Activated T-helper 2 cell treated with anti-CD3 and anti-CD28 coated beads, Interferon-gamma antibody, Interleukin-2, Interleukin-4, amounts not matched to agents 10 μg/mL and 5 μg/mL and 100 μg/mL, durations not matched to agents 14 hours and 24 hours and 36 hours (primary cell): ENCODE results near the gene CCL27. TPM values are rescaled to one million over a fixed set of nuclear protein-coding genes. Genes with fewer than 3 reads are reported as not detected.

Experiments used
- DNase-seq: peaks from one replicate; pipeline ENCODE4 v3.0.0; 2021; ENCODE audit warnings: low spot score
- H3K27ac Mint-ChIP-seq: one replicate; pipeline ENCODE4 v1.8.0; 2021; ENCODE audit warnings: mixed read lengths
- H3K27me3 Mint-ChIP-seq: one replicate; pipeline ENCODE4 v1.8.0; 2021; ENCODE audit warnings: low read depth, mixed read lengths
- H3K36me3 Mint-ChIP-seq: one replicate; pipeline ENCODE4 v1.8.0; 2021; ENCODE audit warnings: low read depth, mixed read lengths
- H3K4me1 Mint-ChIP-seq: one replicate; pipeline ENCODE4 v1.8.0; 2021; ENCODE audit warnings: low read depth, mixed read lengths
- H3K4me3 Mint-ChIP-seq: one replicate; pipeline ENCODE4 v1.8.0; 2021; ENCODE audit warnings: low read depth, mild to moderate bottlenecking, moderate library complexity, mixed read lengths
- H3K9me3 Mint-ChIP-seq: one replicate; pipeline ENCODE4 v1.8.0; 2021; ENCODE audit warnings: mixed read lengths
- intact Hi-C: fragments of 100-400 bp; cut with micrococcal nuclease; formaldehyde crosslinking; loops from one replicate; pipeline ENCODE4 v1.15.1; 2023
- total RNA-seq: library from RNA; stranded (reverse); gene quantifications from 2 replicates; pipeline ENCODE4 v1.2.3, GENCODE V29; 2022

Gene CCL27, protein sequence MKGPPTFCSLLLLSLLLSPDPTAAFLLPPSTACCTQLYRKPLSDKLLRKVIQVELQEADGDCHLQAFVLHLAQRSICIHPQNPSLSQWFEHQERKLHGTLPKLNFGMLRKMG
- 0.25 and 0.55 TPM in 2 replicates for total RNA-seq

DNA sequence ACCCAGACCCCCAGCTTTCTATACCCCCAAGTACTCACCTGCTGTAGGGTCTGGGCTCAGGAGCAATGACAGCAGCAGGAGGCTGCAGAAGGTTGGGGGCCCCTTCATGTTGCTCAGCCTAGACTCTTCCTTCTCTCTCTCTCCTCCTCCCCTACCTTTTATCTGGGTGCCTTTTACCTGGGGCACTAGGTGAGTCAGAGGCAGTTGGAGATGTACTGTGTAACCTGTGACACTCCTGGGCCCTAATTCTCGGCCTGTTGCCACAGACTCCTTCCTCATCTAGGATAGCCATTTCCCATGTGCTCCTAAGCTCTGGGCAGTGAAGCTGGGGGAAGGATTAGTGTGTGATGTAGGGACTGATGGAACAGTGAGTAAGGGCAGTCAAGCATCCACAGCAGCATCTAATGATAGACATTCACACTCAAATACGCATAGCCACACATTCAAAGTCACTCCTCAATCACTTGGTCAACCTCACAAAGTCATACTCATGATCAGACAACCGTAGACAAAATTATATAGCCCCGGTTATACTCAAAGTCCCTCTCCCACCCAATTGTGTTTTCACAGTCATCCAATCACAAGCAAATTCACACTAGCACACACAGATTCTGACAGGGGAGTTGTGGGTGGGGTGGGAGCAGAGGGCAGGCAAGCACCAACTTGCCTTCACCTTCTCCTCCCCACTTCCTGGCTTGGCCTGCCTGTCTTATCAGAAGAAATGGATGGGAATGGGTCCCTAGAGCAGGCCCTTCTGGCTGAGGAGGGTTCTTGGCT, at the start of gene CCL27:
Gene CCL27 (minus strand): TSS at position 132 of the 777 bp plus-strand sequence. CDS start 24 bp downstream, at position 108.
- Mint-ChIP-seq H3K9me3 (no peaks in the 10 kb centered on the region), H3K4me3 (peak within 1 kb of the TSS; percentile 31), H3K27me3 (no peaks in the 10 kb centered on the region), H3K4me1 (peaks cover 34% of the 10 kb centered on the region), H3K27ac (peak within 1 kb of the TSS; percentile 77), H3K36me3 (peaks cover 19% of the 10 kb centered on the region)
- DNase-seq: no peak
- intact Hi-C loops: no loop called here

DNA sequence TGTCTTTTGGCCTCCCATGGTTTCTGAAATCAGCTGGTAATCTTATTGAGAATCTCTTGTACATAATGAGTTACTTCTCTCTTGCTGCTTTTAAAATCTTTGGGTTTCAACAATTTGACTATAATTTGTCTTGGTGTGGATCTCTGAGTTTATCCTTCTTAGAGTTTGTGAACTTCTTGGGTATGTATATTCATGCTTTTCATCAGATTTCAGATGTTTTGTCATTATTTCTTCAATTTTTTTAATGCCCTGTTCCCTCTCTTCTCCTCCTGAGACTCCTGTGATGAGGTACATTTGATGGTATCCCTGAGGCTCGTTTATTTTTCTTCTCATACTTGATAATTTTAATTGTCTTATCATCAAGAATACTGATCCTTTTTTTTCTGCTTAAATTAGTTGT, 49.7 kb upstream of the CCL27 start:
- peaks cover 16% of the 10 kb centered on the region for H3K27me3 Mint-ChIP-seq
- DNase-seq: no peak
- intact Hi-C loops: no loop called here
- H3K36me3 Mint-ChIP-seq: no peaks in the 10 kb centered on the region
- H3K4me3 Mint-ChIP-seq: no peak overlapping the region
- H3K9me3 Mint-ChIP-seq: no peaks in the 10 kb centered on the region
- no peaks in the 10 kb centered on the region for H3K4me1 Mint-ChIP-seq
- no peak overlapping the region for H3K27ac Mint-ChIP-seq

DNA sequence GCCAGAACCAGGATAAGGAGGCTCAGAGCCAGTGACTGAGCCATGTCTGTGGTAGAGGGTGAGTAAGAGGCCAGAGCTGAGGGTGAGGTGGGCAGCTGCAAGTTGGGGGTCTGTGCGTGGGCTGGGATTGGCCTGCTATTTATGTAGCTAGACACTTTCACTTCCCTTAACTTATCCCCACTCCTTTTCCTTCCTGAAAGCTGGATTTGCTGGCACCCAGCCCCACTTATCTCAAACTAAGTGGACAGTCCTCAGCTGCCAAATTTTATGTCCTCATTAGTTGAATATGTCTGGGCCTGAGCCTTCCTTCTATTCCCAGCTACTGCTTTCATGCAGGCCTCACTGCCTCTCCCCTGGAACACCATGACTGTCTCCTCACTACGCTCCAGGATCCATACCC, 47.6 kb upstream of the CCL27 start, which contains the start of gene CCL21:
Gene CCL21 (minus strand): TSS at position 114 of the 400 bp plus-strand sequence. CDS start 70 bp downstream, at position 44.
- Mint-ChIP-seq H3K4me3 (no peak within 1 kb of the TSS), H3K9me3 (no peaks in the 10 kb centered on the region), H3K27me3 (peaks cover 16% of the 10 kb centered on the region), H3K27ac (no peak within 1 kb of the TSS), H3K36me3 (no peaks in the 10 kb centered on the region), H3K4me1 (no peaks in the 10 kb centered on the region)
- DNase-seq: no peak
- intact Hi-C loops: no loop called here

DNA sequence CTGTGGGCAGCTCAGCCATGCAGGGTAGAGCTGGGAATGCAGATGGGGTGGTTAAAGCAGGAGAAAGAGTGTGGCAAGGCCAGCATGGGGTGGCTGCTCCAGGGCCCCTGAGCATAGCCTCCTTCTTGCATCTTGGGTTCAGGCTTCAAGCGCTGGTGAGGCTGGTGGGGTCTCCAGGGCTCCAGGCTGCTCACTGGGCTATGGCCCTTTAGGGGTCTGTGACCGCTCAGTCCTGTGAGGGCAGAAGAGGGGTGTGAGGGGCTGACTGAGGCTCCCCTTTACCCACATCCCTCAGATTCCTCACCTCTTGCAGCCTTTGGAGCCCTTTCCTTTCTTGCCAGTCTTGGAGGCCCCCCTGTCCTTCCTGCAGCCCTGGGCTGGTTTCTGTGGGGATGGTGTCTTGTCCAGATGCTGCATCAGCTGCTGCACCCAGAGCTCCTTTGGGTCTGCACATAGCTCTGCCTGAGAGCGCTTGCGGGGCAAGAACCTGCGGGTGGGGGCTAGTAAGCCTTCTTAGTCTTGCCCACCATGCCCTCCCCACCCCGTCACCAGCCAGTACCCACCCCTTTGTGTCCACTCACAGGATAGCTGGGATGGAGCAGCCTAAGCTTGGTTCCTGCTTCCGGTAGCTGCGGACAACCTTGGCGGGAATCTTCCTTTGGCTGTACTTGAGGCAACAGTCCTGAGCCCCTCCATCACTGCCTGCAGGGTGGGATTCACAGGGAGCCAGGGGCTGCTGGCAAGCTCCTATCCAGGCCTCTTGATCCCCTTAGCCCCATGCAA, 46.9 kb upstream of the CCL27 start:
- no peaks in the 10 kb centered on the region for H3K9me3 Mint-ChIP-seq
- no peaks in the 10 kb centered on the region for H3K36me3 Mint-ChIP-seq
- H3K4me3 Mint-ChIP-seq: no peak overlapping the region
- no peaks in the 10 kb centered on the region for H3K4me1 Mint-ChIP-seq
- H3K27ac Mint-ChIP-seq: no peak overlapping the region
- intact Hi-C loops: no loop called here
- H3K27me3 Mint-ChIP-seq: peaks cover 16% of the 10 kb centered on the region
- DNase-seq: no peak

DNA sequence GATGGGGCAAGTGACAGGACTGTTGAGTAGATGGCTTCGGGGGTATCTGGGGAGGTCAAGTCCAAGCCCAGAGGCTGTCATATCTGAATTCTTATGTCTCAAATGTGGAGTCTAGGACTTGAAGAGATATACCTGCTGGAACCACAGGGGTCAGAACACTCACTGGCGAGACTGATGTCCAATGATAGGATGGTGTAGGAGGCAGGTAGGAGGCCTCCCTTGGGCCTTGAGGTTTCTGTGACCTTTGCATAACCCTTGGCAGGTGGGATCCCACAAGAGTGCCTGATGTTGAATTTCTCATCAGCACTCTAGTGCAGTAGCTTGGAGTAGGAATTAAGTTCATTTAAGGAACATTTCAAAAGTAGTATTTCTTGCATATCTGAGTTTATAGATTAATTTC, 44.7 kb upstream of the CCL27 start:
- no peak overlapping the region for H3K4me3 Mint-ChIP-seq
- no peaks in the 10 kb centered on the region for H3K4me1 Mint-ChIP-seq
- intact Hi-C loops: no loop called here
- DNase-seq: no peak
- no peak overlapping the region for H3K27ac Mint-ChIP-seq
- H3K27me3 Mint-ChIP-seq: peaks cover 5% of the 10 kb centered on the region
- H3K9me3 Mint-ChIP-seq: no peaks in the 10 kb centered on the region
- H3K36me3 Mint-ChIP-seq: no peaks in the 10 kb centered on the region

DNA sequence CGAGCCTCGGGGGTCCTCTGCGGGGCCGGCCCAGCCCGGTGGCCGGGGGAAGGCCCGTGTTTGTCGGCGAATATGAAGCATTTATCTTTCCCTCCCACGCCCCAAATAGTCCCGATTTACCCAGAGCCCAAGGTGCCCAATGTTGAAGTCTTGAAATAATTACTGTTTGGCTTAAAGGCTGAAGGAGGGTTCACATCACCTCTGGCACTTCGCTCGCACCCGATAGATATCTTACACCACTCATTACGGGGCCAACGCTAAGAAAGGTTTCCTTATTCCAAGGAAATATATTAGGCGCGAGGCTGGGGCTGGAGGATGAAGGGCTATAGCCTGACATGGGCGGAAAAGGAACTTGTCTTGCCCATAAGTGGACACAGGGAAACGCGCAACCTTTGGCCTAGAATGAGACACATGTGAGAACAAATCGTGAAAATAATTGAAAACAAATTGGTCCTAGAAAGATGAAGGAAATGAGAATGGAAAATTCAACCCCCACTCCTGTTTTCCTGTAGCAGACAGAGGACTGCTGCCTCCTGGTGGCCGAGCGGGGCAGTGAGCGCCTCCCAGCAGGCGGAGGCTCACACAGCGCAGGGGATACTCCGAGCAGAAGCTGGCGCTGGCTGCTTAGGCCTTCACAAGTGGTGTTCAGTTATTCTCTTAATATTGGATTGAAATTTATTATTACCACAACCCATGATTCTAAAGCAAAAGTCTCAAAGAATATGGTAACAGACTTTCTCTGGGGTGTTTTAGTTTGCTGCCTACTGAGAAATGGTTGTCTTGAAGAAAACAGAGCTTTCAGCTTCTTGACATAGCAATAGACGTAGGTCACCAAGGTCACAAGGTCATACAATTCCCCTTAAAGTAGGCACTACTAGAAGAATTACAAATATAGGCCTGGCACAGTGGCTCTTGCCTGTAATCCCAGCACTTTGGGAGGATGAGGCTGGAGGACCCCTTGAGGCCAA, 39.6 kb upstream of the CCL27 start:
- Mint-ChIP-seq H3K9me3 (no peaks in the 10 kb centered on the region), H3K4me3 (peak overlapping the region; percentile 79), H3K27me3 (peaks cover 19% of the 10 kb centered on the region), H3K36me3 (no peaks in the 10 kb centered on the region), H3K4me1 (peaks cover 5% of the 10 kb centered on the region), H3K27ac (peak overlapping the region; percentile 29)
- intact Hi-C loops: loop anchor here (1.0 kb wide), 3 partner anchors 38 to 394 kb away; partner anchors contain the start of gene PIGO
- DNase-seq: peak; percentile 69

DNA sequence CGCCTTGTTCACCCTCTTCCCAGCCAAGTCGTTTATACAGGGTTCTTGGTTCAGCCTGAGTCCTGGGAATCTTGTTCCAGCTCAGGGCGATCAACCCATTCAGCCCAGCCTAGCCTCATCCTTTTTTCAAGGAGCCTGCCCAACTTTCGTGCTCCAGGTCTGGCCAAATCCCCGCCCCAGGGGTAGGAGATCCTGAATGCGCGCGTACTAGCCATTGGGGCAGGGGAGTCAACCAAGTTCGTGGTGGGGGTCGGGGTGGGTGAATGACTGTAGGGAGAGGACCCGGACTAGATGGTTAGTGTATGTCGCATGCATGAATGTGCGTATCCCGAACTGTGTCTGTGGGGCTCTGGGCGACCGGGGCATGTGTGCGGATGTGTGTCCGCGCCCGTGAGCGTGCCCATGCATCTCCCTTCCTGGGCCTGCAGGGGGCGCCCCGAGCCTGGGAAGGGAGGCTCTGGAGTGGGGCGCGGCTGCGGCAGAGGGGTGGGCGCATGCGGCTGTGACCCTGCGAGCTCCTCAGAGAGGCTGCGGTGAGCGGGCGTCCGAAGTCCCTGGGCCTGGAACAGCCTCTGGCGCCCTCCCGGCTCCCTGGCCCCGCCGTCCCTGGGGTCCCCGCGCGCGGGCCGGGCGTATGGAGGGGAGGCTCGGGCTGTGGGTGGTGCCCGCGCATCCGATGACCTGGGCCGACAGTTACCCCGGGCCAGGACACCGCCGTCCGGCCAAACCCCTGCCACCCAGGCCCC, 38.7 kb upstream of the CCL27 start:
- Mint-ChIP-seq H3K27ac (no peak overlapping the region), H3K4me3 (no peak overlapping the region), H3K9me3 (no peaks in the 10 kb centered on the region), H3K4me1 (peaks cover 5% of the 10 kb centered on the region), H3K36me3 (no peaks in the 10 kb centered on the region), H3K27me3 (peaks cover 19% of the 10 kb centered on the region)
- intact Hi-C loops: loop anchor here (1.0 kb wide), 1 partner anchor 395 kb away; the partner anchor contains the start of gene PIGO
- peak; percentile 73 for DNase-seq

DNA sequence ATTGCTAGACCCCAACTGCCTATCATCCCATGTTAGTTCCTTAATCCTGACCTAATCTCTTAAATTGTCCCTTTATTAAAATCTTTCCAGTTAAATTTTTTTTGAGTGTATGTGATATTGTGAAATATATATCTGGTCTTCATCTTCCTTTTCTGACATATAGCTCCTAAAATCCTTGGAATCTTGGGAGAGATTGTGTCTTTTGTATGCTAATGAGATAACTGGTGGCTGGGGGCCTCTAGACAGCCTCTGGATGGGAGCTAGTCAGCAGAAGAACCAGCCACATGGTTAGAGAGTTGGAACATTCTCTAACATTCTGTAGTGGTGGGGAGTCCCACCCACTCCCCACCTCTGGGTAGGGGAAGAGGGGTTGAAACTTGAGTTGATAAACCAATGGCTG, 32.4 kb upstream of the CCL27 start:
- Mint-ChIP-seq H3K27ac (no peak overlapping the region), H3K4me3 (no peak overlapping the region), H3K27me3 (peaks cover 7% of the 10 kb centered on the region), H3K4me1 (no peaks in the 10 kb centered on the region), H3K9me3 (no peaks in the 10 kb centered on the region), H3K36me3 (no peaks in the 10 kb centered on the region)
- DNase-seq: no peak
- intact Hi-C loops: no loop called here

DNA sequence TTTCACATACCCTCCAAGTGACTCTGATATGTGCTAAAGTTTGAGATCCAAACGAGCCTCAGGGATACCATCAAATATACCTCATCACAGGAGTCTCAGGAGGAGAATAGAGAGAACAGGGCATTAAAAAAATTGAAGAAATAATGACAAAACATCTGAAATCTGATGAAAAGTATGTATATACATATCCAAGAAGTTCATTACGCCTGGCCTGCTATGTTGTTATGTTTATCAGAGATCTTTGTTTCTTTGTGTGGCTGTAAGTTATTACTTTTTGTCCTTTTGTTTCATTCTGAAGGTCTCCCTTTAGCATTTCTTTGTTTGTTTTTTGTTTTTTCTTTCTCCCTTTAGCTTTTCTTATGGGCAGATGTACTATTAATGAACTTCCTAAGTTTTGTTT, 31.1 kb upstream of the CCL27 start:
- intact Hi-C loops: no loop called here
- Mint-ChIP-seq H3K4me3 (no peak overlapping the region), H3K27ac (no peak overlapping the region), H3K36me3 (no peaks in the 10 kb centered on the region), H3K4me1 (no peaks in the 10 kb centered on the region), H3K9me3 (no peaks in the 10 kb centered on the region), H3K27me3 (no peaks in the 10 kb centered on the region)
- DNase-seq: no peak

DNA sequence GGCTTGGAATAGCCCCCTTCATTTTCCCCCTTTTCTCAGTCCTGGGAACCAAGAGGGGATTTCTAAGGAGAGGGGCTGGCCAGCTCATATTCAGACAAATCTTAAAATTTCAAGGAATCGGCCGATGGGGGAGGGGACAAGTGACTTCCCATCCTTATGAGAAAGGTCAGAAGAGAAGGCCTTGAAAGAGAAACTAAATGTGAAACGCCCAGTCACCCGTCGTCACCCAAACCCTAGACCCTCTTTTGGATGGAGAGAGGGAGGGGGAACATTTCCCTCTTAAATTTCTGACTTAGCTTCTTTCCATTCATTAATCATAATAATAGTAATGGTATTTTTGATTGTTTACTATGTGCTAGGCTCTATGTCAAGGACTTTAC, 29.5 kb upstream of the CCL27 start:
- Mint-ChIP-seq H3K4me3 (no peak overlapping the region), H3K9me3 (no peaks in the 10 kb centered on the region), H3K36me3 (no peaks in the 10 kb centered on the region)

DNA sequence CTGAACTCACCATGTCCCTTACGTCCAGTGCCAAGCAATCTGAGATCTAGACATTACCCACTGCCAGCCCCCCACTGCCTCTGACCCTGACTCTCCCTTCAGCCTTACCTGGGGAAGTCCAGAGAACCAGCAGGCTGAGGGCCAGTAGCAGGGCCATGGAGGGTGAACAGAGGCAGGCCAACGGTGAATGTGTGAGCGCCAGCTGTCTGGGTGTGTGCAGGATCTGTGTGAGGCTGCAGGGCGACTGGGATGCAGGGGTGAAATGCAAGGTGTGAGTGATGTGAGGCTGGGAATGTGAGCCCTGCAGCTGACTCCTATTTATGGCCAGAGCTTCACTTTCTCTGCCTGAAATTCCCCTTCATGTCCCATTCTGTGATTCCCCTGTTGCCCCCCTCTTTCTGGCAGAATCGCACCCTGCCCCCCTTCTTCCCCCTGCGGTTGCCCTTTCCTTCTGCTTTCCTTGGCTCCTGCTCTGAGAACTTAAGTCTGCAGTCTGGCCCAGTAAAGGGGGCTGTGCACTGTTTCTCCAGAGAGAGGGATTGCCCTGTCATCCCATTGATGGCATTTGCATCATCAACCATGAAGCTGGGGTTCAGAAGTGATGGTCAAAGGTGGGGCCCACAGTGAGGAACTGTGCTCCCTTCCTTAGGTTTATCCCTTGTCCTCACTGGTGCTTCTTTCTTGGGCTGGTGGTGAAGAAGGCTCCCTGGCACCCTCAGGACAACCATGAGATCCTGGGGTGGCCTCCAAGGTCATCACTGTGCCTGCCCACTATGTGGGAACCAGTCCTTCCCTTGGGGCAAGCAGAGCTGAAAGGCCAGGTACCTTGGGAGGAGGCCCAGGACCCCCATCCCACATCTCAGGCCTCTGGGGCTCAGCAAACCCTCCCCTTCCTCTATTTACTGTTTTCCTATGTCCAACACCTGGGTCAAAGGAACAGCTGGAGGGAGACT, 28.8 kb upstream of the CCL27 start, which contains the start of gene CCL19:
Gene CCL19 (minus strand): TSS at position 294 of the 953 bp plus-strand sequence. CDS start 137 bp downstream, at position 157.
- DNase-seq: no peak
- H3K9me3 Mint-ChIP-seq: no peaks in the 10 kb centered on the region
- intact Hi-C loops: no loop called here
- H3K4me1 Mint-ChIP-seq: no peaks in the 10 kb centered on the region
- H3K27ac Mint-ChIP-seq: no peak within 1 kb of the TSS
- no peaks in the 10 kb centered on the region for H3K27me3 Mint-ChIP-seq
- H3K36me3 Mint-ChIP-seq: no peaks in the 10 kb centered on the region
- no peak within 1 kb of the TSS for H3K4me3 Mint-ChIP-seq

More for the DNA sequence above, 29.5 kb upstream of the CCL27 start:
- Mint-ChIP-seq H3K27me3 (no peaks in the 10 kb centered on the region), H3K4me1 (no peaks in the 10 kb centered on the region), H3K27ac (no peak overlapping the region)
- DNase-seq: no peak
- intact Hi-C loops: no loop called here
